ENCODE results near the gene RC3H2.

DNA sequence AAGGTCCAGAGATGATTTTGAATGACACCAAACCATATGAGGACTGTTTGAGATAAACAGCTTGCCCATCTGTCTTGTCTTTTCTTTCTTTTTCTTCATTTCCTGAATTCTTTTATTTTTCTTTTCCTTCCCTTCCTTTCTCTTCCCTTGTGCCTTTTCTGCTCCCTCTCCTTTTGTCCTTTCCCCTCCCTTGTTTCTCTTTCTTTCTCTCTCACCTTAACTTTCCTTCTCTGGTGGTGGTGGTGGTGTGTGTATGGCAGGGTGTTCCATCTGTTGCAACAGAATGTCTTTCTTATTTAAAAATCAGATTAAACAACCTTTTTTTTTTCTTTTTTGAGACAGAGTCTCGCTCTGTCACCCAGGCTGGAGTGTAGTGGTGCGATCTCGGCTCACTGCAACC is 73.0 kb downstream of the RC3H2 start:
- TF ChIP-seq CTCF (IDR thresholded peaks at IDR 0.05), result no peak
- TF ChIP-seq, protein P1, sequence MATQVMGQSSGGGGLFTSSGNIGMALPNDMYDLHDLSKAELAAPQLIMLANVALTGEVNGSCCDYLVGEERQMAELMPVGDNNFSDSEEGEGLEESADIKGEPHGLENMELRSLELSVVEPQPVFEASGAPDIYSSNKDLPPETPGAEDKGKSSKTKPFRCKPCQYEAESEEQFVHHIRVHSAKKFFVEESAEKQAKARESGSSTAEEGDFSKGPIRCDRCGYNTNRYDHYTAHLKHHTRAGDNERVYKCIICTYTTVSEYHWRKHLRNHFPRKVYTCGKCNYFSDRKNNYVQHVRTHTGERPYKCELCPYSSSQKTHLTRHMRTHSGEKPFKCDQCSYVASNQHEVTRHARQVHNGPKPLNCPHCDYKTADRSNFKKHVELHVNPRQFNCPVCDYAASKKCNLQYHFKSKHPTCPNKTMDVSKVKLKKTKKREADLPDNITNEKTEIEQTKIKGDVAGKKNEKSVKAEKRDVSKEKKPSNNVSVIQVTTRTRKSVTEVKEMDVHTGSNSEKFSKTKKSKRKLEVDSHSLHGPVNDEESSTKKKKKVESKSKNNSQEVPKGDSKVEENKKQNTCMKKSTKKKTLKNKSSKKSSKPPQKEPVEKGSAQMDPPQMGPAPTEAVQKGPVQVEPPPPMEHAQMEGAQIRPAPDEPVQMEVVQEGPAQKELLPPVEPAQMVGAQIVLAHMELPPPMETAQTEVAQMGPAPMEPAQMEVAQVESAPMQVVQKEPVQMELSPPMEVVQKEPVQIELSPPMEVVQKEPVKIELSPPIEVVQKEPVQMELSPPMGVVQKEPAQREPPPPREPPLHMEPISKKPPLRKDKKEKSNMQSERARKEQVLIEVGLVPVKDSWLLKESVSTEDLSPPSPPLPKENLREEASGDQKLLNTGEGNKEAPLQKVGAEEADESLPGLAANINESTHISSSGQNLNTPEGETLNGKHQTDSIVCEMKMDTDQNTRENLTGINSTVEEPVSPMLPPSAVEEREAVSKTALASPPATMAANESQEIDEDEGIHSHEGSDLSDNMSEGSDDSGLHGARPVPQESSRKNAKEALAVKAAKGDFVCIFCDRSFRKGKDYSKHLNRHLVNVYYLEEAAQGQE (IDR thresholded peaks at IDR 0.05; ENCODE audit: insufficient read depth in 1 of 2, low read depth in 2 of 2, low read length in 1 of 2), result no peak
- TF ChIP-seq POLR2AphosphoS5 (IDR thresholded peaks at IDR 0.05; ENCODE audit: low read depth, low read length), result no peak

Data from Panc1 (cell line).